C4-2B (cell line): ENCODE data around the gene TEX35.

ENCODE experiments used
- H3K27ac ChIP-seq: fragments of 450-650 bp; 2 replicates; pipeline ENCODE4 v1.5.1; 2017
- ZFX ChIP-seq: fragments of 450-650 bp; IDR thresholded peaks from 2 replicates; pipeline ENCODE4 v1.6.1; 2017
- TF ChIP-seq, protein P1 (sequence below): fragments of 450-650 bp; conservative IDR thresholded peaks from 2 replicates; pipeline ENCODE4 v1.5.1; 2017; ENCODE audit warnings: mild to moderate bottlenecking

The TEX35 gene

DNA sequence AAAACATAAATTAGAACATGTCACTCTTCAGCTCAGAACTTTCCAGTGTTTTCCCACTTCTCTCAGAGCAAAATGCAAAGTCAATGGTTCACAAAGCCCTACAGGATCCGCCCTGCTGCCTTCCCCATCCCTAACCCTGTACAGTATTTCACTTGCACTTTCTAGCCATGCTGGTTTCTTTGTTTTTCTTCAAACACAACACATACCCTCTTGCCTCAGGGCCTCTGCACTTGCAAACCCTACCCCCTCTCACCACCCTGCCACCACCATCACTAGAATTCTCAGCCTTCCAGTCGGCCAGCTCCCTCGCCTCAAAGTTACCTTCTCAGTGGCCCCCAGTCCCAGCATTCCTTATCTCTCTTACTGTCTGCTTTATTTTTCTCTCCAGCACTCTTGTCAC lies 17.6 kb downstream of the TEX35 start:
- no peak overlapping the region for H3K27ac ChIP-seq
- TF ChIP-seq, protein P1, sequence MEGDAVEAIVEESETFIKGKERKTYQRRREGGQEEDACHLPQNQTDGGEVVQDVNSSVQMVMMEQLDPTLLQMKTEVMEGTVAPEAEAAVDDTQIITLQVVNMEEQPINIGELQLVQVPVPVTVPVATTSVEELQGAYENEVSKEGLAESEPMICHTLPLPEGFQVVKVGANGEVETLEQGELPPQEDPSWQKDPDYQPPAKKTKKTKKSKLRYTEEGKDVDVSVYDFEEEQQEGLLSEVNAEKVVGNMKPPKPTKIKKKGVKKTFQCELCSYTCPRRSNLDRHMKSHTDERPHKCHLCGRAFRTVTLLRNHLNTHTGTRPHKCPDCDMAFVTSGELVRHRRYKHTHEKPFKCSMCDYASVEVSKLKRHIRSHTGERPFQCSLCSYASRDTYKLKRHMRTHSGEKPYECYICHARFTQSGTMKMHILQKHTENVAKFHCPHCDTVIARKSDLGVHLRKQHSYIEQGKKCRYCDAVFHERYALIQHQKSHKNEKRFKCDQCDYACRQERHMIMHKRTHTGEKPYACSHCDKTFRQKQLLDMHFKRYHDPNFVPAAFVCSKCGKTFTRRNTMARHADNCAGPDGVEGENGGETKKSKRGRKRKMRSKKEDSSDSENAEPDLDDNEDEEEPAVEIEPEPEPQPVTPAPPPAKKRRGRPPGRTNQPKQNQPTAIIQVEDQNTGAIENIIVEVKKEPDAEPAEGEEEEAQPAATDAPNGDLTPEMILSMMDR, result no peak
- no peak for TF ChIP-seq ZFX

DNA sequence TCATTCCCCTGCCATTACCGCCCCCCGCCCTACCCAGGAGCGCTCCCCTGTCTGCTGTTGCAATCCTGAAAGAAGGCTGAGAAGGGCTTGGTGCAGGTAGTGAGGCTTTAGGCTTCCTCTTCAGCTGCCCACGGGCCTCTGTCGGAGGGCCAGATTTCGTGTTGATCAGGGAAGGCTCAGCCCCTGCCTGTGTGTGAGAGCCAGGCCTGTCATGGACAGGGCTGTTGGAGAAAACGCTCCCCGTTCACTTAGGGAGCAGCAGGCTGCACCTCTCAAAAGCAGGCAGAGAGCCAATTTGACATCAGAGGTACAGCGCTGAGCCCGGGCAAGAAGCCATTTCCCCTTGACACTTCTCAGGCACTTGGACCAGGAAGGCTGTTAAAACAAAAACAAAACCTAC lies 19.0 kb downstream of the TEX35 start:
- TF ChIP-seq, protein P1, result no peak
- no peak for TF ChIP-seq ZFX
- H3K27ac ChIP-seq, result no peak overlapping the region

DNA sequence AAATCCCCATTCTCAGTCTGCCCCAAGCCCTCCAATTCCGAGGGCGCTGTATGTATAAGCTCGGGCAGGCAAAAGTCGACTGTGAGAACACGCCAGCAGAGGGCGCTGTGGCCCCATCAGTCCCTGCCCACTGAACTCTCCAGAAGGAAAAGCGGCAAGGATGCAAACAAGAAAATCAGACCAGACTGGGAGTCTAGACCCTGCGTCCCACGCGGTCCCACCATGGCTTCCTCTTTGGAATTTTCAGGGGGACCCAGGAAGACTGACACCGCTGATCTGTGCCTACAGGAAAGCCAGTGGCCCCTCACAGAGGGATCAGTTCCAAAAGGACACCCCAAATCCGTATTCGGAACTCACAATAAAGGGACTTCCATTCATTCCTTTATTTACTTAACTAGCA lies 19.5 kb downstream of the TEX35 start:
- TF ChIP-seq ZFX, result no peak
- TF ChIP-seq, protein P1, result peak; percentile 94
- H3K27ac ChIP-seq, result no peak overlapping the region

DNA sequence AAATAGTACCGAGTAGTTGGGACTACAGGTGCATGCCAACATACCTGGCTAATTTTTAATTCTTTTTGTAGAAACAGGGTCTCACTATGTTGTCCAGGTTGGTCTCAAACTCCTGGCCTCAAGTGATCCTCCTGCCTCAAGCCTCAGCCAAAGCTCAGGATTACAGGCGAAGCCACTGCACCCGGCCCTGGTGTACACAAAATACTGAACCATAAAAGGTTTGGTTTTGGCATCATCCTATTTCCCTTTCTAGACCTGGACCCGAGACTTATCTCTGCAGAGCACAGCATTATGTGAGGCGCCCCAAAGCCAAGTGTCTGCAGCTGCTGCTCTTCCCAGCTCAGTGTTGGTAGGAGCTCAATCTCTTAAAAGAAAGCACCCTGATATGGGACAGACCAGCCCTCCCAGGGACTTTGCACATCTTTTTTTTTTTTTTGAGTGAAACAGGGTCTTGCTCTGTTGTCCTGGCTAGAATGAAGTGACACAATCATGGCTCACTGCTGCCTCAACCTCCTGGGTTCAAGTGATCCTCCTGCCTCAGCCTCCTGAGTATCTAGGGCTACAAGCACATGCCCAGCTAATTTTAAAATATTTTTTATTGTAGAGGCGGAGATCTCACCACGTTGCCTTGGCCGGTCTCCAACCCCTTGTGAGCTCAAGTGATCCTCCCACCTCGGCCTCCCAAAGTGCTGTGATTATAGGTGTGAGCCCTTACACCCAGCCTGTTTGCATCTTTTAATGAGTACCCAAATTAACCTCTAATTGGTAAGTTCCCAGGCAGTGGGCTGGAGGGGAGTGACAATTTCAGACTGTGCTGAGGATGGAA lies 20.4 kb downstream of the TEX35 start:
- H3K27ac ChIP-seq, result no peak overlapping the region
- no peak for TF ChIP-seq ZFX
- TF ChIP-seq, protein P1, result no peak

DNA sequence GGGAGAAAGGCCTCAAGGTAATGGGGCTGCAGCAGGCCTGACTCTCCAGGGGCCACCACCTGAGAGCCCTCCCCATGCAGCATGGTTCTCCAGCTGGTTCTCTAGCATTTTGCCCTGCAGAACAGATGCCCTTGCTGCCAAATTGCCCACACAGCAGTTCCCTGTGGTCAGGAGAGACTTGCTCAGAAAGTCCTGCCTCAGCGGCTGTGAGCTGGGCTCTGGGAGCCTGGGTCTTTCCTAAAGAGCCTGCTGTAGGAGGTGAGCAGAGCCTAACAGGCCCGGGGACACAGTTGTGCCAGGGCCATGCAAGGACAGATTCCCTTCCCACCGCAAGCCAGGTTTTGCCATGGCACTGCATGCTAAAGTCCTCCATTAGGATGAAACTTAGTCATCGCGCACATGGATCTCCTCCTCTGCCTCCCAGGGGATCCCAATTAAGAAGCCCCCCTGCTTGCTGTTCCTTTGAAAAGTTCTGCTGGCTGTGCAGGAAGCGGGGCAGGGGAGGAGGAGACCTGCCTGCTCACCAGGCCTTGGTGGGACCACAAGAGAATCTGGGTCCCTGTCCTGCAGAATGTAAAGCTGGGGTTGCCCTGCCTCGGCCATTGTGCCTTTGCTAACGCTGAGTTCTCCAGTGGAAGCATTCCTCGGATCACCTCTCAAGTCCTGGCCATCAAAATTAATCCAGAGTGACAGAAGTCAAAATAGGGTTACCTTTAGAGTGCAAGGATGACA lies 21.4 kb downstream of the TEX35 start:
- TF ChIP-seq, protein P1, result no peak
- no peak for TF ChIP-seq ZFX
- H3K27ac ChIP-seq, result no peak overlapping the region

DNA sequence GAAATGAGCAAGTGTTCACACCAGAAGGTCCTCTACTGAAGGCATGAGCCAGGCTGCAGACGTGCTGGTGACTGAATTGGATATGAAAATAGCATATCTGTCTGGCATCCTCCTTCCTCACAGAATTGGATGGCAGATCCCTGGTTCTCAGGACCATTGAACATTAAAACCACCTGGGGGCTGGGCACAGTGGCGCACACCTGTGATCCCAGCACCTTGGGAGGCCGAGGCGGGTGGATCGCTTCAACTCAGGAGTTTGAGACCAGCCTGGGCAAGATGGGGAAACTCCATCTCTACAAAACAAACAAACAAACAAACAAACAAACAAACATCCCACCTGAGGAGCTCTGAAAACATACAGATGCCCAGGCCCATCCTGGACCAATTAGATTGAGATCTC lies 23.4 kb downstream of the TEX35 start:
- peak overlapping the region; percentile 13; the same call in 1 of the 2 replicates for H3K27ac ChIP-seq
- TF ChIP-seq, protein P1, result no peak
- no peak for TF ChIP-seq ZFX

DNA sequence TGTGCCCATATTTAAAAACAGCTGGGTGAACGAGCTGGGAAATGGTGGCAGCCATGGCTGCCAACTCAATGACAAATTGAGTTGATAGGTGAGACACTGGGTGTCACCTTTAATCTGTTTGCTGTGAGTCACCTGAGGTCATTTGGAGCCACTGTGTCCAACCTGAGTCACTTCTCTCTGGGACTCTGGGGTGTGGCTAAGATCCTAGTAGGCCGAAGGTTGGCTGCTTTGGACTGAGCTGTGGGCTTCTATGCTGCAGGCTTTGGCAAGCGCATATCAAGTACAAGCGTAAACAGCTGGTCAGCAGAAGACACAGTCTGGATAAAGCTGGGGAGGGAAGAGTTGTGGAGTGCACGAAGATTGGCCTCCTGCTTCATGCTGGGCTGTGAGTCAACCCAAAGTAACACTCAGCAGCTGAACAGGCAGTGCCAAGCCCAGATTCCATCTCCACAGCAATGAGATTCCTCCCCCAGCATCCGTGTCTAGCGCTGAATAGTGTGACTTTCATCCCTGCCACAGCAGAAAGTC lies 24.0 kb downstream of the TEX35 start:
- TF ChIP-seq ZFX, result no peak
- TF ChIP-seq, protein P1, result no peak

More for the DNA sequence above, 24.0 kb downstream of the TEX35 start:
- H3K27ac ChIP-seq, result peak overlapping the region; percentile 13
